Right renal pelvis (tissue), 4 donors: ENCODE measurements around the gene SLC9C1. TPM values are rescaled to one million over a fixed set of nuclear protein-coding genes. Genes with fewer than 3 reads are reported as not detected.

Experiments
- DNase-seq, 4 donors: peaks; one replicate each; pipeline ENCODE4 v3.0.0-alpha.2; 2013; ENCODE audit warnings: low read depth in 4 of 4, low spot score in 3 of 4, missing footprints in 1 of 4
- polyA plus RNA-seq, 4 donors: library from polyadenylated mRNA; unstranded; fragments of 120-200 nt; gene quantifications; one replicate each; pipeline ENCODE4 v1.2.1, GENCODE V29; 2013; ENCODE audit not compliant: insufficient read length in 4 of 4

The SLC9C1 gene
- polyA plus RNA-seq, 4 donors = 0.58 to 0.75 (median 0.68) TPM

- no peak for DNase-seq
Observed at GRCh38 chr3:112308151-112308911, 14.3 kb upstream of the SLC9C1 start.

- DNase-seq = no peak
Observed at GRCh38 chr3:112307557-112307956, 13.5 kb upstream of the SLC9C1 start.

- DNase-seq = no peak
Observed at GRCh38 chr3:112306825-112307224, 12.8 kb upstream of the SLC9C1 start.

- no peak for DNase-seq
Observed at GRCh38 chr3:112304611-112305010, 10.6 kb upstream of the SLC9C1 start.

- DNase-seq = peak in 2 of 4 donors; percentile 44 to 47
Observed at GRCh38 chr3:112303764-112304325, 9.8 kb upstream of the SLC9C1 start.

- peak in 2 of 4 donors; percentile 18 to 34 for DNase-seq
Observed at GRCh38 chr3:112302881-112303763, 9.1 kb upstream of the SLC9C1 start.

- DNase-seq = peak in 1 of 4 donors; percentile 5
Observed at GRCh38 chr3:112302150-112302830, 8.3 kb upstream of the SLC9C1 start.

GRCh38 chr3:112298781-112299180 is 4.8 kb upstream of the SLC9C1 start:
- DNase-seq = no peak

- no peak for DNase-seq
Observed at GRCh38 chr3:112297714-112298113, 3.7 kb upstream of the SLC9C1 start.

- DNase-seq = no peak
Observed at GRCh38 chr3:112289011-112289410, 5.0 kb downstream of the SLC9C1 start.

GRCh38 chr3:112280266-112280665 is 13.8 kb downstream of the SLC9C1 start:
- no peak for DNase-seq

GRCh38 chr3:112273536-112273935 is 20.5 kb downstream of the SLC9C1 start:
- DNase-seq = no peak

- DNase-seq = no peak
Observed at GRCh38 chr3:112261742-112262141, 32.3 kb downstream of the SLC9C1 start.

GRCh38 chr3:112260563-112260962 is 33.5 kb downstream of the SLC9C1 start:
- no peak for DNase-seq

- no peak for DNase-seq
Observed at GRCh38 chr3:112253301-112253971, 40.6 kb downstream of the SLC9C1 start.

GRCh38 chr3:112247900-112248299 is 46.1 kb downstream of the SLC9C1 start:
- no peak for DNase-seq

GRCh38 chr3:112247350-112247749 is 46.7 kb downstream of the SLC9C1 start:
- DNase-seq = no peak

- no peak for DNase-seq
Observed at GRCh38 chr3:112233083-112233482, 60.9 kb downstream of the SLC9C1 start.

GRCh38 chr3:112231727-112232126 is 62.3 kb downstream of the SLC9C1 start:
- DNase-seq = no peak

GRCh38 chr3:112230033-112230432 is 64.0 kb downstream of the SLC9C1 start:
- no peak for DNase-seq
